HuH-7 (cell line): Measurements from ENCODE around the gene MCTS1.
"Not testable (repeated sequence)": the region's sequence is repeated elsewhere in the genome, so short reads cannot be mapped to it uniquely, and the experiment has no call there.

Experiments
- DNase-seq: peaks from one replicate; pipeline ENCODE4 v3.0.0; 2011; ENCODE audit warnings: low spot score

MCTS1 gene

DNA sequence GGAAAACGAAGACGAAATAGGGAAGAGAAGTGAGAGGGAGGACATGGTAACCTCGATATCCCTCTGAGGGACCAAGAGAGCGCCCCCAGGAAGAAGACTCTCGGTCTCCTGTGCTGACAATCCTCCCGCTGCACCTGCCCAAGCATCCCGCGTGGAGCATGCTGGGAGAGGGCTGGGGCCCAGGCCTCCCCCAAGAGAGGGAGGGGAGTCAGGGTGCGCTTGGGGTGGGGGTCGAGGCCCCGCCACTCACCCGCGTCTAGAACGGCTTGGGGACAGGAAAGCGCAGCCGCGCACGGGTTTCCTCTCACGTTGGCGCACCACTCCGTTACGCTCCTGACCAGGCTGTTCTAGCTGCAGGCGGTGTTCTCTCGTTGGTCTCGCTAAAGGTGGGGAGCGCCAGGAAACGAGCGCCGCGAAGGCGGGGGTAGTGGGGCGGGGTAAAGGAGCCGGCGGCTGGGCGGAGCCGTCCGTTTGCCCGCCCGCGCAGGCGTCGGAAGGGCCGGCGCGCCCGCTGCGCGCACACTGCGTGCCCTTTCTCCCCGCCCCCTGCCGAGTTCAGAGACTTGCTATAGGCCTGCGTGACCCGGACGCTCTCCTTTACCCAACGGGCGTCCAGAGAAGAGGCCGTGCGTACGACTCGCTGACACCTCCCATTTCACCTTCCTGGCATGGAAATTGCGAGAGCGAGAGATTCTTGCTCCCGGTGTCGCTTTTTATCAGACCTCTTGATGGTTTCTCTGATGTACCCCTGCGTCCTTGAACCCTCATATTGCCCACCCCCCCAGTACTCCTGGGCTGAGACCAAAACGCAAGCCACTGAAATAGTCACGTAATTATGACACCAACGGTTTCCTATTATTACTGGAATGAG is 26.0 kb downstream of the MCTS1 start, which contains the start of gene C1GALT1C1:
C1GALT1C1 (minus strand) TSS at position 388 of the 871 bp plus-strand sequence. CDS start 2,888 bp downstream, outside the sequence.
- peak; percentile 74 for DNase-seq

DNA sequence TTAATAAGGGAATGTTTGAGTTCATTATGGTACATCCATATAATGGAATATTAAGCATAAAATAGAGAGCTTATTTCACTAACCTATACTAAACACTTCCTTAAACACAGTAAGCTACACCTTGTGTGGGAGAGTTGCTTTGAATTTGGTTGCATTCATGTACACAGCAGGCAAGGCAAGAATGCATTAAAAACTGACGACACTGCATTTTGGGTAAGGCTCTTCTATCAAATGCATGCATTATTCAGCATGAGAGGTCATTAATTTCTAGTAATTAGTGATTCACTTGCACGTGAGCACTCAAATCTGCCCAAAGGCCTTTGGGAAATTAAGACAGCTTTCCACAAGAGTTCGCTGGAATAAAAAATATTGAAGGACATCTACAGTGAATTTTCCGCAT is 34.7 kb downstream of the MCTS1 start:
- DNase-seq: no peak

DNA sequence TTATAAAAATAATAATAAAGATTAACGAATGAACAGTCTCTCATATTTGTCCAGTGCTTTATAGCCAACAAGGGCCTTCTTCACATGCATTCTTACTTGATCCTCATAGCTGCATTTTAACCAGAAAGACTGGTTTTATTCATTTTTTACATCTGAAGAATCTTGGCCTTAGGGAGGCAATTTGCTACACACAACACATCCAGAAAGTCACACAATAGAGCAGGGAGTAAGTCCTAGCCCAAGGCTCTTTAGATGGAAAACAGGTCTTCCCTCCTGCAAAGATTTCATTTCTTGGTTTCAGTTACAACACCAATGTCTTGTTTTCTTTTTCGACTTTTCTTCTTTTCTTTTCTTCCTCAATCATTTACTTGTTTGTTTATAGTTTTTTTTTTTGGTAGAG is 39.0 kb downstream of the MCTS1 start:
- DNase-seq: no peak

DNA sequence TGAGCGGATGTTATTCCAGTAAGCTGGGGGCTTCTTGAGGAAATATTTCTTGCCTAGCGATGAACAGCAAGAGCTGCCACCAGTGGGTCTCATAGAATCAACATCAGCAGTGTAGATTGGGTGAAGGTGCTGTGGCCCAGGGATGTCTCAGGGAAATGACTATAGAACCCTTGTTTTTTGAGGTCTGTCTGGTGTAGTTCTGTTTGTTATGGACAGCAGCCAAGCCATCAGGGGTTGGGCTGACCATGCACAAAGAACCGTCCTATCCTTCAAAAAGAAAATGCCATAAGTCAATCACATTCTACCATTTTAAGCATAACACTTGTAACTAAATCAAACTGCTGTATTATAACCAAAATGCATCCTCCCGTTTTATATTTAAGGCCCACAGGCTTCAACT is 43.2 kb downstream of the MCTS1 start:
- peak; percentile 6 for DNase-seq

DNA sequence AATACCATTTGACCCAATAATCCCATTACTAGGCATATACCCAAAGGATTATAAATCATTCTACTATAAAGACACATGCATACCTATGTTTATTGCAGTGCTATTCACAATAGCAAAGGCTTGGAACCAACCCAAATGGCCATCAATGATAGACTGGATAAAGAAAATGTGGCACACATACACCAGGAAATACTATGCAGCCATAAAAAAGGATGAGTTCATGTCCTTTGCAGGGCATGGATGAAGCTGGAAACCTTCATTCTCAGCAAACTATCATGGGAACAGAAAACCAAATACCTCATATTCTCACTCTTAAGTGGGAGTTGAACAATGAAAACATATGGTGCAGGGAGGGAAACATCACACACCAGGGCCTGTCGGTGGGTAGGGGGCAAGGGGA is 48.4 kb downstream of the MCTS1 start:
- not testable (repeated sequence) for DNase-seq

DNA sequence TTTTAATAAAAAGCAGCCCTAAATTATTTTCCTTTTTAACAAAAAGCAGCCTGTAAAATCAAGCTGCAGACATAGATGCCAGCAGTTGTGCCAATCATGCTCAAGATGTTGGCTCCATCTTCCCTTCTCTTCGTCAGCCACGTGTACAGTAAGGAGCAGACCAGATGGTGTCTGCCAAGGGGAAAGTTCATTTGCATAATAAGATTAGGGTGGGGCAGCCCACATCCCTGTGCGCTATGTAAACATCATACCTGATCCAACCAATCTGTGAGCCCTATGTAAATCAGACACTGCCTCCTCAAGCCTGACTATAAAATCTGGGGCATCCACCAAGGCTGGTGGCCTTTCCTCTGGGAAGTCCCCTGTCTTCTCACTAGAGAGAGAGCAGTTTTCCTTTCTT is 49.1 kb downstream of the MCTS1 start:
- DNase-seq: no peak

DNA sequence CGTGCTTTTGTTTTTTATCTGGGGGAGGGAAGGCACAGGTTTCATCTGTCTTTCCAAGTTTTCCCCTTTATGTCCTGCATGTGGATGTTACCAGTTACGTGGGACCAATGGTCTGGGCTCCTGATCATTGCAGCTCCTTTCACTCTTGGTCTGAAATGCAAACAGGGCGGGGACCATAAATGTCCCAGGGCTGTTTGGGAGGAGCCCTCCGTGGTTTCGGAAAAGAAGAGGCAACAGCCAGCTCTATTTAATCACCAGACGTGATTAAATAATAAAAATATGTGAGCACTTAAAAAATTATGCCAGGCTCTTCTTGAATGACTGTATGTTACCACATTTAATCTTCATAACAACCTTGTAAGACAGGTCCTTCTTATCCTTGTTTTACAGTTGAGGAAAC is 56.7 kb downstream of the MCTS1 start:
- DNase-seq: no peak
